ENCODE data around the gene GATAD2A.

- no peak for TF ChIP-seq POLR2A (IDR thresholded peaks at IDR 0.05; ENCODE audit: low read depth, low read length)
- no peak for TF ChIP-seq POLR2AphosphoS5 (IDR thresholded peaks at IDR 0.05; ENCODE audit: low read depth, low read length)
- no peak for TF ChIP-seq TAF1 (IDR thresholded peaks at IDR 0.05; ENCODE audit: borderline replicate concordance, low read depth, low read length)
Measured at GRCh38 chr19:19520989-19521388, 115.5 kb downstream of the GATAD2A start.
